C4-2B (cell line): ENCODE results near the gene SUN1.
"Not testable (repeated sequence)": the region's sequence is repeated elsewhere in the genome, so short reads cannot be mapped to it uniquely, and the experiment has no call there.

Experiments used
- H3K27ac ChIP-seq: fragments of 450-650 bp; 2 replicates; pipeline ENCODE4 v1.5.1; 2017
- CTCF ChIP-seq: fragments of 450-650 bp; conservative IDR thresholded peaks from 2 replicates; pipeline ENCODE4 v1.5.1; 2017; ENCODE audit warnings: mild to moderate bottlenecking
- ZFX ChIP-seq: fragments of 450-650 bp; IDR thresholded peaks from 2 replicates; pipeline ENCODE4 v1.6.1; 2017

Gene SUN1

GRCh38 chr7:801940-802381 is 30.3 kb upstream of the SUN1 start:
- TF ChIP-seq ZFX, result no peak
- no peak for TF ChIP-seq CTCF
- no peak overlapping the region for H3K27ac ChIP-seq

- no peak overlapping the region for H3K27ac ChIP-seq
- TF ChIP-seq ZFX (no peak), CTCF (no peak)
Measured at GRCh38 chr7:802500-803242, 29.6 kb upstream of the SUN1 start.

- H3K27ac ChIP-seq, result no peak overlapping the region
- no peak for TF ChIP-seq ZFX
- TF ChIP-seq CTCF, result no peak
Measured at GRCh38 chr7:803243-803635, 29.0 kb upstream of the SUN1 start.

- H3K27ac ChIP-seq, result not testable (repeated sequence)
Measured at GRCh38 chr7:803796-804195, 28.5 kb upstream of the SUN1 start.

- TF ChIP-seq CTCF (no peak), ZFX (no peak)
- no peak overlapping the region for H3K27ac ChIP-seq
Measured at GRCh38 chr7:805261-805660, 27.0 kb upstream of the SUN1 start.

GRCh38 chr7:815284-816216 is 16.7 kb upstream of the SUN1 start:
- peak overlapping the region; percentile 8; the same call in 1 of the 2 replicates for H3K27ac ChIP-seq
- no peak for TF ChIP-seq ZFX

- H3K27ac ChIP-seq, result peak overlapping the region; percentile 86
- TF ChIP-seq ZFX, result no peak
- no peak for TF ChIP-seq CTCF
Measured at GRCh38 chr7:816300-816750, 16.0 kb upstream of the SUN1 start.
